LNCAP (cell line): ENCODE measurements around the gene INKA2.

ENCODE experiments used
- TF ChIP-seq, protein P1 (sequence below): fragments of 450-650 bp; IDR thresholded peaks from 2 replicates; pipeline ENCODE4 v1.5.1; 2017; ENCODE audit warnings: mild to moderate bottlenecking

The INKA2 gene

DNA sequence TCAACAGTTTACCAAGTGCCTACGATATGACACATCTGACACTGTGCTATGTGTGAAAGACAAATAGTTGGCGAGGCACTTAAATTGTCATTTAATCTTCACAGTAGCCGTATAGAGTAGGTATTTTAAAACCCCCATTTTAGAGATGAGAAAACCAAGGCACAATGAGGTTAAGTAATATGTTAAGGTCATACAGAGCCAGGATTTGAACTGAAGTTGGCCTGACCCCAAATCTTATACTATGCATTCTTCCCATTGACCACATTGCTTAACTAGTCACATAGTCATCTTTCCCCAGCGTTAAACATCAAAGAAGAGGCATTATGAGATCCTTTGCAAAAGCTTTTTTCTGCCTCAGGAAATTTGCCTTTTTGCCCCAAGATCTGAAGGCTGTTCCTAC is 3.9 kb downstream of the INKA2 start:
- TF ChIP-seq, protein P1, sequence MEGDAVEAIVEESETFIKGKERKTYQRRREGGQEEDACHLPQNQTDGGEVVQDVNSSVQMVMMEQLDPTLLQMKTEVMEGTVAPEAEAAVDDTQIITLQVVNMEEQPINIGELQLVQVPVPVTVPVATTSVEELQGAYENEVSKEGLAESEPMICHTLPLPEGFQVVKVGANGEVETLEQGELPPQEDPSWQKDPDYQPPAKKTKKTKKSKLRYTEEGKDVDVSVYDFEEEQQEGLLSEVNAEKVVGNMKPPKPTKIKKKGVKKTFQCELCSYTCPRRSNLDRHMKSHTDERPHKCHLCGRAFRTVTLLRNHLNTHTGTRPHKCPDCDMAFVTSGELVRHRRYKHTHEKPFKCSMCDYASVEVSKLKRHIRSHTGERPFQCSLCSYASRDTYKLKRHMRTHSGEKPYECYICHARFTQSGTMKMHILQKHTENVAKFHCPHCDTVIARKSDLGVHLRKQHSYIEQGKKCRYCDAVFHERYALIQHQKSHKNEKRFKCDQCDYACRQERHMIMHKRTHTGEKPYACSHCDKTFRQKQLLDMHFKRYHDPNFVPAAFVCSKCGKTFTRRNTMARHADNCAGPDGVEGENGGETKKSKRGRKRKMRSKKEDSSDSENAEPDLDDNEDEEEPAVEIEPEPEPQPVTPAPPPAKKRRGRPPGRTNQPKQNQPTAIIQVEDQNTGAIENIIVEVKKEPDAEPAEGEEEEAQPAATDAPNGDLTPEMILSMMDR = no peak

DNA sequence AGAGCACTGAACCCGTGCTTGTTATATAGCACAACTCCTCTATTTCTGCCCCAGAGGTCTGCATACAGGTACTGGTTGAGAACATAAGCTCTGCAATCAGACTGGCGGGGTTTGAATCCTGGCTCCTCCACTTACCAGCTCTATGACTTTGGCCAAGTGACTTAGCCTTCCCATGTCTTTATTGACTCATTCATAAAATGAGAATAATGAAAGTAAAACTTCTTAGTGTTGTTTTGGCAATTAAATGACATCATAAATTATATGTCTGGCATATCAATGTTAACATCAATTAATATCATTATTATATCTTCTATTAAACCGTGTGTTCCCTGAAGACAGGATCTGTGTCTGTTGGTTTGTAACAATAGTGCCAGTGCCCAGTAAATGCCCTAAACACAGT is 4.3 kb downstream of the INKA2 start:
- TF ChIP-seq, protein P1 = no peak

DNA sequence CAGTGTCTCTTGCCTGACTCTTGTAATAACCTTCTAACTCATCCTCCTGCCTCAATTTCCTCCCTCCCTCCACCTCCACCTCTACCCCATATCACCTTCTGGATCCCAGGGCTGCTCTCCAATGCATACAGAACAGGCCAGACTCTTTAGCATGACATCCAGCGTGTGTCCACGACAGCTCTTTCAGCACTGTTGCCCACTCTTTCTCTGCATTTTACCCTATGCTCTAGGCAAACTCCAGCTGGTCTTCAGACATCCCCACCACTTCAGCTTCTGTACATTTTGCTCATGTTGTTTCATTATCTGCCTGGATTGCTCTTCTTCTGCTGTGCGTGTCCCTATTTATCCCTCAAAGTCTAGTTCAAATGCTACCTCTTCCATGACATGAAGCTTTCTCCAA is 4.8 kb downstream of the INKA2 start:
- TF ChIP-seq, protein P1 = no peak

DNA sequence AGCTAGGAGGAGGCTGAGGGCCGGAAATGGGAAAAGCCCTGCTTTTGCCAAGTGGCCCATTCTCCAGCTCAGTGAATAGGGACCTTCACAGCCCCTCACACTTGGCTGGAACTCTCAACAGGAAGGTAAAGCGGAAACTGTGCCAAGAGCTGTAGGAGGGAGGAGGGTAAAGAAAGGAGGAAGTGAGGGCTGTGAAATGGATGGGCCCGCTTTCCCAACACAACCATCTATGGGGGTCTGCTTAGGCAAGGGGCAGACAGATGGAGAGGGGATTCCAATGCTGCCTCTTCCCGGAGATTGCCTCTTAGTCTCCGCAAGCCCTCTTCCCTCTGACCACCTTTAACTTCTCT is 5.2 kb downstream of the INKA2 start:
- TF ChIP-seq, protein P1 = no peak

DNA sequence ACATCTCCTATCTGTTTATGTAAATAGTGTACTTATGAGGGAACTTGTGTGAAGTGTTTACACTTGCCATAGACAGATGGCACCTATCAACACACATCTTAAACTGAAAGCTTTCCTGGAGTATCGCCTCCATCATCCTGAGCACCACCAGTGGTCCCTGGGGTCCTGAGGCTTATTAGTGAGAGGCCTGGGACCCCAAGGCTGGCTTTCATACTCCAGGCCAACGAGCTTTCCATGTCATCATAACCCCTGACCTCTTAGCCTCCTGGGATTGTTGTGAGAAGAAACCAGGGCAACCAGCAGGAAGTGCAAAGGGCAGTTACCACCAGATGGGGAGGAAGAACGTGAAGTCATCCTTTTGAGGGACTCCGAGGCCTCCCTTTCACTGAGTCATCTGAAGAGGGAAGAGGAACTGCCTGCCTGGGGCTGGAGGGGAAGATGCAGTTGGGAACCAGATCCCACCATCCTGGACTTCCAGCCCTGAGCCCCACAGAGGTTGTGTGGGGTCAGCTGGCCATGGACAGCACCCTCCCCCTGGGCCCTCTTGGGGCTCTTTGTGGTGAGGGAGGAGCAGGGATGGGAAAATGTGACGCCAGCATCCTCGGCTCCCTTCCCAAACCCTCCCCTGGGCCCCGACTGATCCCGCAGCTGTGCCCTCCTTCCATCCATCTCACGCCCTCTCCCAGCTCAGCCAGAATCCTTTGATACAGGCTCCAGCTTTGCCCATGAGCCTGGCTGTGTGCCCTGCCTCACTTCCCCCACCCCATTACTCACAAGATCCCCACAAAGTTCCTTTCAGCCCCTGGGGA is 5.8 kb downstream of the INKA2 start:
- TF ChIP-seq, protein P1 = no peak

DNA sequence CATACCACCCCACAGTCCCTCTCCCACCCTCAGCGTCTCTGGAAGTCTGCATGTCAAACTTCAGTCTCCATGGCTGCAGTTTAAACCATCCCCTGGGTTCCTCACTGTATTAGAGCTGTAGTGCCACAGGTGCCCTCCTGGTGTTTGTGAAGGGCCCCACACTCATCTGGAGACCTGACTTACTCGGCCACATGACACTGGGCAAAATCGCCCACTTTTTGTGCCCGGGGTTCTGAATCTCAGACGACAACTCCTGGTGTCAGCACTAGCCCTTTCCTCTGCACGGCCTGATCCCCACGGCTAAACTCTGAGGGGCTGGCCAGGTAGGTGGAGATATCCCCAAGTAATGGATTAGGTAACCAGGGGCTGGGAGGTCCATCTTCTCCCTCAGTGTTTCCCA is 6.5 kb downstream of the INKA2 start:
- TF ChIP-seq, protein P1 = no peak

DNA sequence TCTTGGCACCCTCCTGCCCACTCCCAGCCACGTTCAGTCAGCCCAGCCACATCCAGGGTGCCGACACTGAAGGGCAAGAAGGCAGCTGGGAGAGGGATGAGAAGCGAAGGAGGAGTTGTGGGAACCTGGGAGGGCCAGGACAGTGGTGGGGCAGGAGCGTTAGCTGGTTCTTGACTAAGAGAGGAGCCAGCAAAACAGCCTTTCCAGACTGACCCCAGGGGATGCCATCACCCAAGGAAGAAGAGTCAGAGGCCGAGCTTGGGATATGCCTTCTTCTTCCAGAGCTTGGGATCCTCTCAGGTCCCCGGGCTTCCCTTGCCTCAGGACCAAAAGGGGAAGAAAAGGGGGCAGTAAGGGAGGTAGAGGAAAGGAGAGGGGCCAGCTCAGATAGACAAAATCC is 7.2 kb downstream of the INKA2 start:
- TF ChIP-seq, protein P1 = no peak

DNA sequence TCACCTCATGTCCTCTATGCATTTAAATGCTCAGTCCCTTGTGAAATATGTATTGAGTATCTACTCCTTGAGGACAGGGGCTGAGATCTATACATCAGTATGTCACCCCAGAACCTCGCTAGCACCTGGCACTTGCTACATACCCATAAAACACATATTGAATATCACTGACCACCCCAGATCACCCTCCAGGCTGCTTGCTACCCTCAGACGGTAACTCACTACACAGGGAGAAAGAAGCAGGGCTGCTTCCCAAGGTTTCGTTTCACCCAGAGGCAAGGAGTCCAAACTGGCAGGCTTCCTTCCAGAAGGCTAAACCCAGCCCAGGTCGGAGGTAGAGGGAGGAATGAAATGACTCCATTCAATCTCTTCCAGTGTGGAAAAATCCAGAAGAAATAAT is 8.5 kb downstream of the INKA2 start:
- TF ChIP-seq, protein P1 = no peak
